ENCODE results near the gene ENDOU.

ENDOU gene

GRCh38 chr12:47704719-47705118, 20.6 kb downstream of the ENDOU start:
- no peak for ATAC-seq
- TF ChIP-seq, protein P1, sequence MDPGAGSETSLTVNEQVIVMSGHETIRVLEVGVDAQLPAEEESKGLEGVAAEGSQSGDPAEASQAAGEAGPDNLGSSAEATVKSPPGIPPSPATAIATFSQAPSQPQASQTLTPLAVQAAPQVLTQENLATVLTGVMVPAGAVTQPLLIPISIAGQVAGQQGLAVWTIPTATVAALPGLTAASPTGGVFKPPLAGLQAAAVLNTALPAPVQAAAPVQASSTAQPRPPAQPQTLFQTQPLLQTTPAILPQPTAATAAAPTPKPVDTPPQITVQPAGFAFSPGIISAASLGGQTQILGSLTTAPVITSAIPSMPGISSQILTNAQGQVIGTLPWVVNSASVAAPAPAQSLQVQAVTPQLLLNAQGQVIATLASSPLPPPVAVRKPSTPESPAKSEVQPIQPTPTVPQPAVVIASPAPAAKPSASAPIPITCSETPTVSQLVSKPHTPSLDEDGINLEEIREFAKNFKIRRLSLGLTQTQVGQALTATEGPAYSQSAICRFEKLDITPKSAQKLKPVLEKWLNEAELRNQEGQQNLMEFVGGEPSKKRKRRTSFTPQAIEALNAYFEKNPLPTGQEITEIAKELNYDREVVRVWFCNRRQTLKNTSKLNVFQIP (CRISPR knock-in tag; IDR thresholded peaks at IDR 0.05; ENCODE audit: borderline replicate concordance, low read depth): no peak

- ATAC-seq: no peak
- TF ChIP-seq, protein P2, sequence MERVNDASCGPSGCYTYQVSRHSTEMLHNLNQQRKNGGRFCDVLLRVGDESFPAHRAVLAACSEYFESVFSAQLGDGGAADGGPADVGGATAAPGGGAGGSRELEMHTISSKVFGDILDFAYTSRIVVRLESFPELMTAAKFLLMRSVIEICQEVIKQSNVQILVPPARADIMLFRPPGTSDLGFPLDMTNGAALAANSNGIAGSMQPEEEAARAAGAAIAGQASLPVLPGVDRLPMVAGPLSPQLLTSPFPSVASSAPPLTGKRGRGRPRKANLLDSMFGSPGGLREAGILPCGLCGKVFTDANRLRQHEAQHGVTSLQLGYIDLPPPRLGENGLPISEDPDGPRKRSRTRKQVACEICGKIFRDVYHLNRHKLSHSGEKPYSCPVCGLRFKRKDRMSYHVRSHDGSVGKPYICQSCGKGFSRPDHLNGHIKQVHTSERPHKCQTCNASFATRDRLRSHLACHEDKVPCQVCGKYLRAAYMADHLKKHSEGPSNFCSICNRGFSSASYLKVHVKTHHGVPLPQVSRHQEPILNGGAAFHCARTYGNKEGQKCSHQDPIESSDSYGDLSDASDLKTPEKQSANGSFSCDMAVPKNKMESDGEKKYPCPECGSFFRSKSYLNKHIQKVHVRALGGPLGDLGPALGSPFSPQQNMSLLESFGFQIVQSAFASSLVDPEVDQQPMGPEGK (CRISPR knock-in tag; IDR thresholded peaks at IDR 0.05; ENCODE audit: borderline replicate concordance): no peak
- no peak for TF ChIP-seq CSDC2 (CRISPR knock-in tag; IDR thresholded peaks at IDR 0.05)
Observed at GRCh38 chr12:47700263-47700662, 25.0 kb downstream of the ENDOU start.

GRCh38 chr12:47698631-47699030, 26.7 kb downstream of the ENDOU start:
- TF ChIP-seq, protein P3, sequence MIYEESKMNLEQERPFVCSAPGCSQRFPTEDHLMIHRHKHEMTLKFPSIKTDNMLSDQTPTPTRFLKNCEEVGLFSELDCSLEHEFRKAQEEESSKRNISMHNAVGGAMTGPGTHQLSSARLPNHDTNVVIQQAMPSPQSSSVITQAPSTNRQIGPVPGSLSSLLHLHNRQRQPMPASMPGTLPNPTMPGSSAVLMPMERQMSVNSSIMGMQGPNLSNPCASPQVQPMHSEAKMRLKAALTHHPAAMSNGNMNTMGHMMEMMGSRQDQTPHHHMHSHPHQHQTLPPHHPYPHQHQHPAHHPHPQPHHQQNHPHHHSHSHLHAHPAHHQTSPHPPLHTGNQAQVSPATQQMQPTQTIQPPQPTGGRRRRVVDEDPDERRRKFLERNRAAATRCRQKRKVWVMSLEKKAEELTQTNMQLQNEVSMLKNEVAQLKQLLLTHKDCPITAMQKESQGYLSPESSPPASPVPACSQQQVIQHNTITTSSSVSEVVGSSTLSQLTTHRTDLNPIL (CRISPR knock-in tag; IDR thresholded peaks at IDR 0.05; ENCODE audit: low read depth): no peak
- TF ChIP-seq TSHZ2 (CRISPR knock-in tag; IDR thresholded peaks at IDR 0.05) (no peak), ZFP3 (CRISPR knock-in tag; IDR thresholded peaks at IDR 0.05) (no peak)
- TF ChIP-seq, protein P4, sequence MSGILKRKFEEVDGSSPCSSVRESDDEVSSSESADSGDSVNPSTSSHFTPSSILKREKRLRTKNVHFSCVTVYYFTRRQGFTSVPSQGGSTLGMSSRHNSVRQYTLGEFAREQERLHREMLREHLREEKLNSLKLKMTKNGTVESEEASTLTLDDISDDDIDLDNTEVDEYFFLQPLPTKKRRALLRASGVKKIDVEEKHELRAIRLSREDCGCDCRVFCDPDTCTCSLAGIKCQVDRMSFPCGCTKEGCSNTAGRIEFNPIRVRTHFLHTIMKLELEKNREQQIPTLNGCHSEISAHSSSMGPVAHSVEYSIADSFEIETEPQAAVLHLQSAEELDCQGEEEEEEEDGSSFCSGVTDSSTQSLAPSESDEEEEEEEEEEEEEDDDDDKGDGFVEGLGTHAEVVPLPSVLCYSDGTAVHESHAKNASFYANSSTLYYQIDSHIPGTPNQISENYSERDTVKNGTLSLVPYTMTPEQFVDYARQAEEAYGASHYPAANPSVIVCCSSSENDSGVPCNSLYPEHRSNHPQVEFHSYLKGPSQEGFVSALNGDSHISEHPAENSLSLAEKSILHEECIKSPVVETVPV (CRISPR knock-in tag; IDR thresholded peaks at IDR 0.05): no peak
- no peak for ATAC-seq

GRCh38 chr12:47698055-47698454, 27.2 kb downstream of the ENDOU start:
- no peak for ATAC-seq
- TF ChIP-seq TOX (CRISPR knock-in tag; IDR thresholded peaks at IDR 0.05; ENCODE audit: borderline replicate concordance) (no peak), TCF4 (CRISPR knock-in tag; IDR thresholded peaks at IDR 0.05; ENCODE audit: borderline replicate concordance) (no peak), RARB (CRISPR knock-in tag; IDR thresholded peaks at IDR 0.05) (no peak), ZNF8 (CRISPR knock-in tag; IDR thresholded peaks at IDR 0.05) (no peak), ZNF70 (CRISPR knock-in tag; IDR thresholded peaks at IDR 0.05) (no peak), CSDC2 (CRISPR knock-in tag; IDR thresholded peaks at IDR 0.05) (no peak), BACH2 (CRISPR knock-in tag; IDR thresholded peaks at IDR 0.05; ENCODE audit: borderline replicate concordance) (no peak)
- TF ChIP-seq, protein P2 (CRISPR knock-in tag; IDR thresholded peaks at IDR 0.05; ENCODE audit: borderline replicate concordance): no peak
- TF ChIP-seq, protein P1 (CRISPR knock-in tag; IDR thresholded peaks at IDR 0.05; ENCODE audit: borderline replicate concordance, low read depth): no peak

All from SK-N-SH treated with all-trans-retinoic acid at 6 μM for 48 hours (cell line).